Panc1 (cell line): Measurements from ENCODE around the gene GATA5. TPM values are rescaled to one million over a fixed set of nuclear protein-coding genes. Genes with fewer than 3 reads are reported as not detected.

Experiments
- ATAC-seq: fragments of 200-7000 bp; cut with Tn5 transposase; 2 replicates; pipeline ENCODE4 v1.9.1; 2020; ENCODE audit warnings: mild to moderate bottlenecking, moderate library complexity
- BruUV-seq: library from RNA; stranded (reverse); fragments of 400-500 nt; replicated peaks from 2 replicates; lab custom pipeline; 2021; lab: Mats Ljungman, UMichigan
- CTCF ChIA-PET: fragments of 300-600 bp; sonication (Branson Sonifier 250); formaldehyde crosslinking; loops from one replicate; lab custom pipeline; 2022; ENCODE audit warnings: antibody characterized with exemption; lab: Charles Lee
- POLR2A ChIA-PET: fragments of 300-600 bp; sonication (Branson Sonifier 250); formaldehyde crosslinking; loops from one replicate; lab custom pipeline; 2022; ENCODE audit warnings: antibody characterized with exemption; lab: Charles Lee
- DNase-seq: peaks from one replicate; pipeline ENCODE4 v3.0.0-alpha.2; 2010; ENCODE audit warnings: low read depth, low spot score
- H3K27ac ChIP-seq: 2 replicates; pipeline ENCODE4 v1.5.1; 2011; ENCODE audit warnings: mild to moderate bottlenecking, low read length, inconsistent platforms
- H3K27me3 ChIP-seq: fragments of 200-500 bp; sonication (Bioruptor generic); 2 replicates; pipeline ENCODE4 v1.6.0; 2014; ENCODE audit warnings: low read length, inconsistent platforms; ENCODE audit not compliant: control insufficient read depth, insufficient read depth
- H3K36me3 ChIP-seq: fragments of 200-500 bp; sonication (Bioruptor generic); 2 replicates; pipeline ENCODE4 v1.5.1; 2014; ENCODE audit warnings: inconsistent platforms, mild to moderate bottlenecking, low read length, moderate library complexity; ENCODE audit not compliant: control insufficient read depth, insufficient read depth
- H3K4me1 ChIP-seq: 2 replicates; pipeline ENCODE4 v1.5.1; 2011; ENCODE audit warnings: inconsistent platforms, mild to moderate bottlenecking, low read length, moderate library complexity; ENCODE audit not compliant: control insufficient read depth, insufficient read depth
- H3K4me3 ChIP-seq, 2 experiments: 2 replicates each; pipeline ENCODE4 v1.5.1; 2011 to 2012; ENCODE audit warnings: low read depth in 2 of 2, low read length in 2 of 2, mild to moderate bottlenecking in 2 of 2, inconsistent platforms in 1 of 2, moderate library complexity in 1 of 2
- H3K9me3 ChIP-seq: fragments of 200-500 bp; sonication (Bioruptor generic); 2 replicates; pipeline ENCODE4 v1.5.1; 2014; ENCODE audit warnings: low read depth, mild to moderate bottlenecking, inconsistent platforms, low read length, moderate library complexity; ENCODE audit not compliant: control insufficient read depth, insufficient read depth
- POLR2AphosphoS5 ChIP-seq: IDR thresholded peaks from 2 replicates; pipeline ENCODE4 v1.6.1; 2012; ENCODE audit warnings: mild to moderate bottlenecking, low read depth, low read length, moderate library complexity
- SIN3A ChIP-seq: IDR thresholded peaks from 2 replicates; pipeline ENCODE4 v1.6.1; 2012; ENCODE audit warnings: low read depth, mild to moderate bottlenecking, low read length, moderate library complexity, borderline replicate concordance; ENCODE audit not compliant: insufficient read depth
- TCF7L2 ChIP-seq: IDR thresholded peaks from 2 replicates; pipeline ENCODE4 v1.6.1; 2011; ENCODE audit warnings: mild to moderate bottlenecking, low read depth, low read length, inconsistent platforms
- in situ Hi-C: cut with HindIII; loops from 2 replicates; pipeline ENCODE4 v1.10.0; 2016; ENCODE audit warnings: low sequenced_read_pairs, low pct_unique_long_range_greater_than_20kb
- intact Hi-C: fragments of 100-400 bp; cut with micrococcal nuclease; formaldehyde crosslinking; loops from one replicate; pipeline ENCODE4 v1.10.0; 2022; ENCODE audit not compliant: unreplicated experiment
- total RNA-seq: library from RNA; stranded (reverse); gene quantifications from one replicate; pipeline ENCODE4 v1.2.1, GENCODE V29; 2021; ENCODE audit not compliant: unreplicated experiment
- TF ChIP-seq, protein P1 (sequence below), 2 experiments: IDR thresholded peaks; 2 replicates each; pipeline ENCODE4 v1.6.1; 2011 to 2012; ENCODE audit warnings: low read depth in 2 of 2, control low read depth in 1 of 2, low read length in 1 of 2, mild to moderate bottlenecking in 1 of 2, moderate library complexity in 1 of 2; ENCODE audit not compliant: insufficient read depth in 1 of 2
- TF ChIP-seq, protein P2 (sequence below): fragments of 450-650 bp; IDR thresholded peaks from 2 replicates; pipeline ENCODE4 v1.5.1; 2017; ENCODE audit warnings: mild to moderate bottlenecking

The GATA5 gene
- total RNA-seq, 1 experiment from 2014 or later = 53.2 TPM

DNA sequence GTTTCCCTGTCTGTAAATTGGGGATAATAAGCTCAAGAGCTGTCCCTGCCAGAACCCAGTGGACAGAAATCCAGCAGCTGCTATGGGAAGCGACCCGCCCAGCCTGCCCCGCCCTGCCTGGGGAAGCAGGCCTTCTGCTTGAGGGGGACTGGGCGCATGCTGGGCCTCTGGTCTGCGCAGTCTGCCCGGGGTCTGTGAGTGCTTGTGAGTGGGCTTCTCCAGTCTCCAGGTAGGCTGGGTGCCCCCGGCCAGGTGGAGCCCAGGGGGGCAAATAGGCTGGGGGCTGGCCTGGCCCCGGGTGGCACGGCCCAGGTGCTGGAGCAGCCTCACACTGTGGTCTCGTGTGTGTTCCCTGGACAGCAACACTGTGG, 47.8 kb downstream of the GATA5 start (continued):
- TF ChIP-seq, protein P1, sequence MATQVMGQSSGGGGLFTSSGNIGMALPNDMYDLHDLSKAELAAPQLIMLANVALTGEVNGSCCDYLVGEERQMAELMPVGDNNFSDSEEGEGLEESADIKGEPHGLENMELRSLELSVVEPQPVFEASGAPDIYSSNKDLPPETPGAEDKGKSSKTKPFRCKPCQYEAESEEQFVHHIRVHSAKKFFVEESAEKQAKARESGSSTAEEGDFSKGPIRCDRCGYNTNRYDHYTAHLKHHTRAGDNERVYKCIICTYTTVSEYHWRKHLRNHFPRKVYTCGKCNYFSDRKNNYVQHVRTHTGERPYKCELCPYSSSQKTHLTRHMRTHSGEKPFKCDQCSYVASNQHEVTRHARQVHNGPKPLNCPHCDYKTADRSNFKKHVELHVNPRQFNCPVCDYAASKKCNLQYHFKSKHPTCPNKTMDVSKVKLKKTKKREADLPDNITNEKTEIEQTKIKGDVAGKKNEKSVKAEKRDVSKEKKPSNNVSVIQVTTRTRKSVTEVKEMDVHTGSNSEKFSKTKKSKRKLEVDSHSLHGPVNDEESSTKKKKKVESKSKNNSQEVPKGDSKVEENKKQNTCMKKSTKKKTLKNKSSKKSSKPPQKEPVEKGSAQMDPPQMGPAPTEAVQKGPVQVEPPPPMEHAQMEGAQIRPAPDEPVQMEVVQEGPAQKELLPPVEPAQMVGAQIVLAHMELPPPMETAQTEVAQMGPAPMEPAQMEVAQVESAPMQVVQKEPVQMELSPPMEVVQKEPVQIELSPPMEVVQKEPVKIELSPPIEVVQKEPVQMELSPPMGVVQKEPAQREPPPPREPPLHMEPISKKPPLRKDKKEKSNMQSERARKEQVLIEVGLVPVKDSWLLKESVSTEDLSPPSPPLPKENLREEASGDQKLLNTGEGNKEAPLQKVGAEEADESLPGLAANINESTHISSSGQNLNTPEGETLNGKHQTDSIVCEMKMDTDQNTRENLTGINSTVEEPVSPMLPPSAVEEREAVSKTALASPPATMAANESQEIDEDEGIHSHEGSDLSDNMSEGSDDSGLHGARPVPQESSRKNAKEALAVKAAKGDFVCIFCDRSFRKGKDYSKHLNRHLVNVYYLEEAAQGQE (IDR thresholded peaks at IDR 0.05; ENCODE audit: insufficient read depth in 1 of 2, low read depth in 2 of 2, low read length in 1 of 2) = no peak

DNA sequence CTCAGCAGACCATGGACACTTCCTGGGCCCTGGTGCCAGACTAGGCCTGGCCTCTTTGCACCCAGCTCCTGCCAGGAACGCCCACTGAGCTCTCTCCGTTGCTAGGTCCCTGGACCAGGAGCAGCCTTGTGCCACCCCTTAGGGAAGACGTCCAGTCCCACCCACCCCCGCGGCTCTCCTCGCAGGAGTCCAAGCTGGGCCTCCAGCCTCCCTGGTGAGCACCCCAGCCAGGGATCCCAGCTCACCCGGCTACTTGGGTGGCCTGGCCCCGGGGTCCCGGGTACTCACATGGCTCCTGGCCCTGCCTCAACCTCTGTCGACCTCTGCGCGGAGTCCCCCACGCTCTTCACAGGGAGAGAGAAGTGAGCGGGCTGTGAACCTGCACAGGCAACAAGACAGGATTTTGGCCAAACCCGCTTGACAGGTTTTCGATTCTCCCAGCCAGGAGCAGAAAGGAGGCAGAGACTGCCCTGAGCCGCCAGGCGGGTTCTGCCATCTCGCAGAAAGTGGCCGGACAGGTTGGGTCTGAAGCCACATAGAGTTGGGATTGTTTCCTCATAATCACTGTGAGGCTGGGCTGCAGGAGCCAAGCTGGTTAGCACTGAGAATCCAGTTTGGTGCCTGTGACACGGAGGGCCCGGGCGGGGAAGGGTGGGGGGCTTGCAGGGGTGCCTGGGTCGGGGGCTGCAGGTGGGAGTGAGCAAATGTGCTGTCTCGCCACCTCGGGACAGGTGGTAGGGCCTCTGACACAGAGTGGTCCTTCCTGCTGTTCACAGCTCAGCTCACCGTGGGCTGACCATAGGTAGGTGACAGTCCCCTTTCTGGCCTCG, 48.4 kb downstream of the GATA5 start, which contains the start of gene RBBP8NL:
Gene RBBP8NL, minus strand, starts transcription at position 368 of the 830 bp plus-strand sequence. CDS start 7,892 bp downstream, outside the sequence.
- DNase-seq = no peak
- H3K27ac ChIP-seq = no peak within 1 kb of the TSS
- H3K4me1 ChIP-seq = no peaks in the 10 kb centered on the region; the same call in none of the 2 replicates
- CTCF ChIA-PET = interaction anchor here (0.5 kb wide), 1 partner anchor 782 kb away, joined by 3 read pairs; no protein-coding TSS in a partner anchor
- TF ChIP-seq TCF7L2 (no peak), POLR2AphosphoS5 (no peak), SIN3A (no peak)
- TF ChIP-seq, protein P2, sequence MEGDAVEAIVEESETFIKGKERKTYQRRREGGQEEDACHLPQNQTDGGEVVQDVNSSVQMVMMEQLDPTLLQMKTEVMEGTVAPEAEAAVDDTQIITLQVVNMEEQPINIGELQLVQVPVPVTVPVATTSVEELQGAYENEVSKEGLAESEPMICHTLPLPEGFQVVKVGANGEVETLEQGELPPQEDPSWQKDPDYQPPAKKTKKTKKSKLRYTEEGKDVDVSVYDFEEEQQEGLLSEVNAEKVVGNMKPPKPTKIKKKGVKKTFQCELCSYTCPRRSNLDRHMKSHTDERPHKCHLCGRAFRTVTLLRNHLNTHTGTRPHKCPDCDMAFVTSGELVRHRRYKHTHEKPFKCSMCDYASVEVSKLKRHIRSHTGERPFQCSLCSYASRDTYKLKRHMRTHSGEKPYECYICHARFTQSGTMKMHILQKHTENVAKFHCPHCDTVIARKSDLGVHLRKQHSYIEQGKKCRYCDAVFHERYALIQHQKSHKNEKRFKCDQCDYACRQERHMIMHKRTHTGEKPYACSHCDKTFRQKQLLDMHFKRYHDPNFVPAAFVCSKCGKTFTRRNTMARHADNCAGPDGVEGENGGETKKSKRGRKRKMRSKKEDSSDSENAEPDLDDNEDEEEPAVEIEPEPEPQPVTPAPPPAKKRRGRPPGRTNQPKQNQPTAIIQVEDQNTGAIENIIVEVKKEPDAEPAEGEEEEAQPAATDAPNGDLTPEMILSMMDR = no peak
- TF ChIP-seq, protein P1 (IDR thresholded peaks at IDR 0.05; ENCODE audit: insufficient read depth in 1 of 2, low read depth in 2 of 2, low read length in 1 of 2) = no peak
- 0 out of 2 replicates have a peak, but pooled peaks have one; percentile 23 for ATAC-seq
- H3K4me3 ChIP-seq = no peak within 1 kb of the TSS
- in situ Hi-C loops = no loop called here
- H3K9me3 ChIP-seq = no peaks in the 10 kb centered on the region
- no TSS peak for BruUV-seq
- H3K27me3 ChIP-seq = no peaks in the 10 kb centered on the region
- intact Hi-C loops = no loop called here
- H3K36me3 ChIP-seq = no peaks in the 10 kb centered on the region
- POLR2A ChIA-PET = interaction anchor here (0.6 kb wide), 1 partner anchor 59 kb away, joined by 3 read pairs; no protein-coding TSS in a partner anchor
